H9 (cell line): ENCODE data around the gene CLEC2L. TPM values are rescaled to one million over a fixed set of nuclear protein-coding genes. Genes with fewer than 3 reads are reported as not detected.

Experiments used
- DNase-seq: peaks from one replicate; pipeline ENCODE4 v3.0.0-alpha.2; 2017
- H2AFZ ChIP-seq: one replicate; pipeline ENCODE4 v1.6.1; 2013; ENCODE audit warnings: mild to moderate bottlenecking, low read length, control low read depth, moderate library complexity
- H2AK5ac ChIP-seq: 2 replicates; pipeline ENCODE4 v1.6.1; 2013; ENCODE audit warnings: low read length, control low read depth, mixed read lengths; ENCODE audit not compliant: insufficient read length
- H2BK120ac ChIP-seq: one replicate; pipeline ENCODE4 v1.6.1; 2013; ENCODE audit warnings: low read depth, mild to moderate bottlenecking, low read length, control low read depth, inconsistent platforms; ENCODE audit not compliant: poor library complexity, severe bottlenecking
- H2BK12ac ChIP-seq: 2 replicates; pipeline ENCODE4 v1.6.1; 2013; ENCODE audit warnings: low read length, control low read depth, mixed read lengths, low read depth; ENCODE audit not compliant: insufficient read length
- H2BK15ac ChIP-seq: 2 replicates; pipeline ENCODE4 v1.6.1; 2013; ENCODE audit warnings: low read depth, low read length, control low read depth
- H2BK20ac ChIP-seq: one replicate; pipeline ENCODE4 v1.6.1; 2013; ENCODE audit warnings: low read depth, mild to moderate bottlenecking, low read length, control low read depth, inconsistent platforms; ENCODE audit not compliant: poor library complexity, severe bottlenecking
- H2BK5ac ChIP-seq: 2 replicates; pipeline ENCODE4 v1.6.1; 2013; ENCODE audit warnings: low read length, control low read depth, mixed read lengths; ENCODE audit not compliant: insufficient read length
- H3K14ac ChIP-seq: 2 replicates; pipeline ENCODE4 v1.6.1; 2013; ENCODE audit warnings: low read length, control low read depth; ENCODE audit not compliant: insufficient read depth
- H3K18ac ChIP-seq: 2 replicates; pipeline ENCODE4 v1.6.1; 2013; ENCODE audit warnings: low read depth, mild to moderate bottlenecking, mixed read lengths, low read length, control low read depth; ENCODE audit not compliant: insufficient read length
- H3K23ac ChIP-seq: 2 replicates; pipeline ENCODE4 v1.6.1; 2013; ENCODE audit warnings: low read length, control low read depth, mixed read lengths, low read depth; ENCODE audit not compliant: insufficient read length
- H3K23me2 ChIP-seq: 2 replicates; pipeline ENCODE4 v1.6.1; 2013; ENCODE audit warnings: low read depth, mild to moderate bottlenecking, mixed read lengths, low read length, control low read depth; ENCODE audit not compliant: insufficient read length, poor library complexity, severe bottlenecking
- H3K27ac ChIP-seq: 2 replicates; pipeline ENCODE4 v1.5.1; 2013; ENCODE audit warnings: low read length, control low read depth, mixed read lengths, low read depth; ENCODE audit not compliant: insufficient read length
- H3K27me3 ChIP-seq: 2 replicates; pipeline ENCODE4 v1.6.1; 2013; ENCODE audit warnings: low read length, control low read depth, inconsistent platforms; ENCODE audit not compliant: insufficient read depth
- H3K4ac ChIP-seq: 2 replicates; pipeline ENCODE4 v1.6.1; 2013; ENCODE audit warnings: low read depth, mild to moderate bottlenecking, control low read depth, inconsistent platforms, low read length, moderate library complexity
- H3K4me1 ChIP-seq: 2 replicates; pipeline ENCODE4 v1.6.1; 2013; ENCODE audit warnings: low read length, control low read depth, inconsistent platforms; ENCODE audit not compliant: insufficient read depth
- H3K4me2 ChIP-seq: 2 replicates; pipeline ENCODE4 v1.6.1; 2013; ENCODE audit warnings: low read length, control low read depth, mixed read lengths; ENCODE audit not compliant: insufficient read length, insufficient read depth
- H3K56ac ChIP-seq: 2 replicates; pipeline ENCODE4 v1.6.1; 2013; ENCODE audit warnings: low read depth, mild to moderate bottlenecking, mixed read lengths, low read length, control low read depth; ENCODE audit not compliant: insufficient read length
- H3K79me1 ChIP-seq: 2 replicates; pipeline ENCODE4 v1.6.1; 2013; ENCODE audit warnings: low read depth, mild to moderate bottlenecking, moderate library complexity, low read length, control low read depth, inconsistent platforms; ENCODE audit not compliant: insufficient read depth, poor library complexity, severe bottlenecking
- H3K79me2 ChIP-seq: 2 replicates; pipeline ENCODE4 v1.6.1; 2013; ENCODE audit warnings: low read length, control low read depth, inconsistent platforms; ENCODE audit not compliant: insufficient read depth
- H3K9ac ChIP-seq: 2 replicates; pipeline ENCODE4 v1.6.1; 2013; ENCODE audit warnings: low read length, control low read depth, mixed read lengths; ENCODE audit not compliant: insufficient read length; ENCODE audit errors: extremely low read depth
- H3K9me3 ChIP-seq: one replicate; pipeline ENCODE4 v1.6.1; 2013; ENCODE audit warnings: low read depth, low read length, inconsistent platforms; ENCODE audit not compliant: control insufficient read depth
- H3T11ph ChIP-seq: one replicate; pipeline ENCODE4 v1.6.1; 2013; ENCODE audit warnings: mild to moderate bottlenecking, low read length, control low read depth, inconsistent platforms
- H4K20me1 ChIP-seq: one replicate; pipeline ENCODE4 v1.6.1; 2013; ENCODE audit not compliant: control insufficient read depth, insufficient read length, insufficient read depth
- H4K5ac ChIP-seq: 2 replicates; pipeline ENCODE4 v1.6.1; 2013; ENCODE audit warnings: low read depth, mild to moderate bottlenecking, mixed read lengths, low read length, control low read depth; ENCODE audit not compliant: insufficient read length
- H4K8ac ChIP-seq: replicated peaks from 2 replicates; pipeline ENCODE4 v1.6.1; 2013; ENCODE audit warnings: low read length, control low read depth, mixed read lengths, low read depth; ENCODE audit not compliant: insufficient read length
- H4K91ac ChIP-seq: 2 replicates; pipeline ENCODE4 v1.6.1; 2013; ENCODE audit warnings: low read depth, mild to moderate bottlenecking, moderate library complexity, mixed read lengths, low read length, control low read depth; ENCODE audit not compliant: insufficient read length
- H3K27ac Mint-ChIP-seq, 3 experiments: 2 replicates in 2 of 3; 3 replicates in 1 of 3; pipeline ENCODE4 v1.8.0; 2020 to 2021; ENCODE audit warnings: mixed read lengths in 3 of 3, mild to moderate bottlenecking in 1 of 3, moderate library complexity in 1 of 3
- H3K27me3 Mint-ChIP-seq: 2 replicates; pipeline ENCODE4 v1.8.0; 2021; ENCODE audit warnings: low read depth, mild to moderate bottlenecking, moderate library complexity, mixed read lengths
- H3K36me3 Mint-ChIP-seq, 3 experiments: 2 replicates in 2 of 3; 3 replicates in 1 of 3; pipeline ENCODE4 v1.8.0; 2020 to 2021; ENCODE audit warnings: low read depth in 3 of 3, mixed read lengths in 3 of 3; ENCODE audit not compliant: insufficient read depth in 1 of 3
- H3K4me1 Mint-ChIP-seq, 2 experiments: 2 replicates each; pipeline ENCODE4 v1.8.0; 2020; ENCODE audit warnings: mixed read lengths in 2 of 2
- H3K4me3 Mint-ChIP-seq, 2 experiments: 2 replicates in 1 of 2; 3 replicates in 1 of 2; pipeline ENCODE4 v1.8.0; 2020 to 2021; ENCODE audit warnings: mild to moderate bottlenecking in 2 of 2, mixed read lengths in 2 of 2, moderate library complexity in 1 of 2
- H3K9me3 Mint-ChIP-seq, 2 experiments: 2 replicates in 1 of 2; 3 replicates in 1 of 2; pipeline ENCODE4 v1.8.0; 2020; ENCODE audit warnings: mild to moderate bottlenecking in 2 of 2, mixed read lengths in 2 of 2, moderate library complexity in 1 of 2
- WGBS: extraction: QIAGEN DNeasy Blood & Tissue Kit; methylation state at CpG from one replicate; pipeline ENCODE4 v1.1.7; 2013; ENCODE audit warnings: missing lambda C conversion rate, low lambda C conversion rate, mixed read lengths; ENCODE audit not compliant: insufficient read length; ENCODE audit errors: extremely low coverage; 5-methylcytosine and 5-hydroxymethylcytosine counted together
- total RNA-seq: library from RNA; stranded (reverse); gene quantifications from 2 replicates; pipeline ENCODE4 v1.2.1, GENCODE V29; 2021
- TF ChIP-seq, protein P1 (sequence below): fragments of 200-600 bp; sonication (generic); conservative IDR thresholded peaks from 3 replicates; pipeline ENCODE4 v1.8.0; 2021; ENCODE audit warnings: antibody characterized with exemption, mild to moderate bottlenecking

CLEC2L gene
- total RNA-seq, 1 experiment from 2014 or later, result 0.74 TPM

DNA sequence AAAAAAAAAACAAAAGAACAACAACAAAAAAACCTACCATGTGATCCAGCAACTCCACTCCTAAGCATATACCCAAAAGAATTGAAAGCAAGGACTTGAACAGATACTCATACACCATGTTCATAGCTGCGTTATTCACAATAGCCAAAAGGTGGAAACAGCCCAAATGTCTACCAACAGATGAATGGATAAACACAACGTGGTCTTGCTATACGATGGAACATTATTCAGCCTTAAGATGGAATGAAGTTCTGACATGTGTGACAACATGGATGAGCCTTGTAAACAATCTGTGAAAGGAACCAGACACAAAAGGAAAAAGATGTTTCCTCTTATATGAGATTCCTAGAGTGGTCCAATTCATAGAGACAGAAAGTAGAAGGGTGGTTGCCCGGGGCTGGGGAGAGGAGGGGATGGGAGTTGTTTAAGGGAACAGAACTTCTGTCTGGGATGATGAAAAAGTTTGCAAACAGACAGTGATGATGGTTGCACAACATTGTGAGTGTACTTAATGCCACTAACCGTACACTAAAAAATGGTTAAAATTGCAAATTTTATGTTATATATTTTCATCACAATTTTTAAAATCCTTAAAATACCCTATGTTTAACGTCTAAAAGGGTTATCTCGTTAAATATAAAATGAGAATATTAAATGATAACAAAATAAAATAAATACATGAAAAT lies 11.6 kb downstream of the CLEC2L start:
- no peak for DNase-seq
- no peak overlapping the region for H3K4me3 Mint-ChIP-seq

More for the DNA sequence above, 11.6 kb downstream of the CLEC2L start:
- WGBS, result 100% methylated on average over 1 of the region's 7 CpGs
- no peak overlapping the region for H3K27ac ChIP-seq
- no peak overlapping the region for H2BK12ac ChIP-seq
- no peak overlapping the region for H4K91ac ChIP-seq
- H3K4me1 Mint-ChIP-seq, result peaks cover 11 to 16% of the 10 kb centered on the region in 2 experiments
- no peak overlapping the region for H3K4ac ChIP-seq
- no peak overlapping the region for H4K5ac ChIP-seq
- peaks cover 2% of the 10 kb centered on the region; the same call in 1 of the 2 replicates for H3K4me1 ChIP-seq
- no peak overlapping the region for H3K18ac ChIP-seq
- H3K27me3 Mint-ChIP-seq, result peaks cover 3% of the 10 kb centered on the region
- H2BK120ac ChIP-seq, result no peak overlapping the region
- H2BK20ac ChIP-seq, result no peak overlapping the region
- no peak overlapping the region for H2AK5ac ChIP-seq
- H2AFZ ChIP-seq, result no peak overlapping the region
- H3K23ac ChIP-seq, result no peak overlapping the region
- no peak overlapping the region for H2BK5ac ChIP-seq
- H4K8ac ChIP-seq, result no peak overlapping the region
- H2BK15ac ChIP-seq, result no peak overlapping the region
- H3K9ac ChIP-seq, result no peak overlapping the region
- H3K14ac ChIP-seq, result no peak overlapping the region
- peaks cover 0 to 3% of the 10 kb centered on the region in 2 experiments; a peak in 2 of 5 replicates for H3K9me3 Mint-ChIP-seq
- TF ChIP-seq, protein P1, sequence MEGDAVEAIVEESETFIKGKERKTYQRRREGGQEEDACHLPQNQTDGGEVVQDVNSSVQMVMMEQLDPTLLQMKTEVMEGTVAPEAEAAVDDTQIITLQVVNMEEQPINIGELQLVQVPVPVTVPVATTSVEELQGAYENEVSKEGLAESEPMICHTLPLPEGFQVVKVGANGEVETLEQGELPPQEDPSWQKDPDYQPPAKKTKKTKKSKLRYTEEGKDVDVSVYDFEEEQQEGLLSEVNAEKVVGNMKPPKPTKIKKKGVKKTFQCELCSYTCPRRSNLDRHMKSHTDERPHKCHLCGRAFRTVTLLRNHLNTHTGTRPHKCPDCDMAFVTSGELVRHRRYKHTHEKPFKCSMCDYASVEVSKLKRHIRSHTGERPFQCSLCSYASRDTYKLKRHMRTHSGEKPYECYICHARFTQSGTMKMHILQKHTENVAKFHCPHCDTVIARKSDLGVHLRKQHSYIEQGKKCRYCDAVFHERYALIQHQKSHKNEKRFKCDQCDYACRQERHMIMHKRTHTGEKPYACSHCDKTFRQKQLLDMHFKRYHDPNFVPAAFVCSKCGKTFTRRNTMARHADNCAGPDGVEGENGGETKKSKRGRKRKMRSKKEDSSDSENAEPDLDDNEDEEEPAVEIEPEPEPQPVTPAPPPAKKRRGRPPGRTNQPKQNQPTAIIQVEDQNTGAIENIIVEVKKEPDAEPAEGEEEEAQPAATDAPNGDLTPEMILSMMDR, result no peak
- no peak overlapping the region for H3K27ac Mint-ChIP-seq
- no peaks in the 10 kb centered on the region for H4K20me1 ChIP-seq
- H3K9me3 ChIP-seq, result no peaks in the 10 kb centered on the region
- H3K36me3 Mint-ChIP-seq, result no peaks in the 10 kb centered on the region
- H3K23me2 ChIP-seq, result no peaks in the 10 kb centered on the region
- no peaks in the 10 kb centered on the region for H3K79me2 ChIP-seq
- no peaks in the 10 kb centered on the region for H3K27me3 ChIP-seq
- H3K79me1 ChIP-seq, result no peaks in the 10 kb centered on the region
- no peak overlapping the region for H3T11ph ChIP-seq
- no peak overlapping the region for H3K56ac ChIP-seq
- no peak overlapping the region for H3K4me2 ChIP-seq
